Neuronal stem cell (in vitro differentiated cells): ENCODE data around the gene PCSK5.

Source experiments
- DNase-seq: peaks from one replicate; pipeline ENCODE4 v3.0.0-alpha.2; 2013; ENCODE audit warnings: low spot score
- H2AFZ ChIP-seq: one replicate; pipeline ENCODE4 v1.6.1; 2013; ENCODE audit warnings: mild to moderate bottlenecking, low read length, inconsistent platforms
- H2AK5ac ChIP-seq: 2 replicates; pipeline ENCODE4 v1.6.1; 2013; ENCODE audit warnings: low read depth, mild to moderate bottlenecking, inconsistent platforms, low read length, moderate library complexity, mixed read lengths
- H2BK120ac ChIP-seq: 2 replicates; pipeline ENCODE4 v1.6.1; 2013; ENCODE audit warnings: low read depth, mild to moderate bottlenecking, inconsistent platforms, low read length, moderate library complexity, mixed read lengths
- H2BK12ac ChIP-seq: one replicate; pipeline ENCODE4 v1.6.1; 2013; ENCODE audit warnings: low read length, inconsistent platforms
- H2BK15ac ChIP-seq: 2 replicates; pipeline ENCODE4 v1.6.1; 2013; ENCODE audit warnings: mild to moderate bottlenecking, low read length, inconsistent platforms, mixed read lengths
- H2BK5ac ChIP-seq: one replicate; pipeline ENCODE4 v1.6.1; 2013; ENCODE audit warnings: inconsistent platforms, mild to moderate bottlenecking, low read length, moderate library complexity
- H3K14ac ChIP-seq: one replicate; pipeline ENCODE4 v1.6.1; 2013; ENCODE audit warnings: low read length, inconsistent platforms
- H3K18ac ChIP-seq: 2 replicates; pipeline ENCODE4 v1.6.1; 2013; ENCODE audit warnings: low read length, inconsistent platforms
- H3K23ac ChIP-seq: 2 replicates; pipeline ENCODE4 v1.6.1; 2013; ENCODE audit warnings: low read depth, mild to moderate bottlenecking, mixed read lengths, low read length, inconsistent platforms; ENCODE audit not compliant: poor library complexity
- H3K27ac ChIP-seq: replicated peaks from 3 replicates; pipeline ENCODE4 v1.5.1; 2013; ENCODE audit warnings: low read length, inconsistent platforms
- H3K27me3 ChIP-seq, 3 experiments: 2 replicates each; pipeline ENCODE4 v1.6.1; 2013; ENCODE audit warnings: low read length in 3 of 3, mild to moderate bottlenecking in 2 of 3, inconsistent platforms in 1 of 3, low read depth in 1 of 3, mixed read lengths in 1 of 3, moderate library complexity in 1 of 3; ENCODE audit not compliant: control insufficient read depth in 3 of 3, insufficient read depth in 3 of 3
- H3K36me3 ChIP-seq, 2 donors: replicated peaks in 1 of 2; 2 replicates each; pipeline ENCODE4 v1.6.1; 2013; ENCODE audit warnings: low read length in 2 of 2; ENCODE audit not compliant: control insufficient read depth in 2 of 2, insufficient read depth in 2 of 2
- H3K4ac ChIP-seq: 2 replicates; pipeline ENCODE4 v1.6.1; 2013; ENCODE audit warnings: inconsistent platforms, mild to moderate bottlenecking, low read length, moderate library complexity
- H3K4me1 ChIP-seq, 2 donors: 1 replicate in 1 of 2; 2 replicates in 1 of 2; pipeline ENCODE4 v1.6.1; 2013; ENCODE audit warnings: low read length in 2 of 2, low read depth in 1 of 2; ENCODE audit not compliant: control insufficient read depth in 2 of 2, insufficient read depth in 1 of 2
- H3K4me2 ChIP-seq: one replicate; pipeline ENCODE4 v1.6.1; 2013; ENCODE audit warnings: mild to moderate bottlenecking, low read length, inconsistent platforms; ENCODE audit not compliant: insufficient read depth, poor library complexity, severe bottlenecking
- H3K4me3 ChIP-seq, 2 donors: 2 replicates each; pipeline ENCODE4 v1.5.1; 2013; ENCODE audit warnings: low read length in 2 of 2, mild to moderate bottlenecking in 2 of 2, inconsistent platforms in 1 of 2, moderate library complexity in 1 of 2
- H3K79me1 ChIP-seq: one replicate; pipeline ENCODE4 v1.6.1; 2013; ENCODE audit warnings: low read depth, mild to moderate bottlenecking, inconsistent platforms, low read length, moderate library complexity
- H3K9ac ChIP-seq: one replicate; pipeline ENCODE4 v1.6.1; 2013; ENCODE audit warnings: mild to moderate bottlenecking, low read depth, low read length, inconsistent platforms; ENCODE audit not compliant: poor library complexity
- H3K9me3 ChIP-seq, 2 donors: replicated peaks in 1 of 2; 2 replicates each; pipeline versions ENCODE3 to v1.6.1; 2013; ENCODE audit warnings: low read length in 2 of 2, mild to moderate bottlenecking in 2 of 2, inconsistent platforms in 1 of 2, low read depth in 1 of 2, mixed read lengths in 1 of 2, moderate library complexity in 1 of 2; ENCODE audit not compliant: control insufficient read depth in 2 of 2, insufficient read depth in 1 of 2
- H4K8ac ChIP-seq: one replicate; pipeline ENCODE4 v1.6.1; 2013; ENCODE audit warnings: low read depth, mild to moderate bottlenecking, inconsistent platforms, low read length, moderate library complexity
- H4K91ac ChIP-seq: one replicate; pipeline ENCODE4 v1.6.1; 2013; ENCODE audit warnings: low read length, low read depth, mild to moderate bottlenecking, inconsistent platforms; ENCODE audit not compliant: poor library complexity
- WGBS, 2 donors: extraction: QIAGEN DNeasy Blood & Tissue Kit; methylation state at CpG; one replicate each; pipeline ENCODE4 v1.1.7; 2013; ENCODE audit warnings: missing lambda C conversion rate in 2 of 2, mixed read lengths in 1 of 2; ENCODE audit not compliant: insufficient read length in 2 of 2, insufficient replicate concordance in 1 of 2; ENCODE audit errors: extremely low coverage in 2 of 2; 5-methylcytosine and 5-hydroxymethylcytosine counted together

Gene PCSK5

DNA sequence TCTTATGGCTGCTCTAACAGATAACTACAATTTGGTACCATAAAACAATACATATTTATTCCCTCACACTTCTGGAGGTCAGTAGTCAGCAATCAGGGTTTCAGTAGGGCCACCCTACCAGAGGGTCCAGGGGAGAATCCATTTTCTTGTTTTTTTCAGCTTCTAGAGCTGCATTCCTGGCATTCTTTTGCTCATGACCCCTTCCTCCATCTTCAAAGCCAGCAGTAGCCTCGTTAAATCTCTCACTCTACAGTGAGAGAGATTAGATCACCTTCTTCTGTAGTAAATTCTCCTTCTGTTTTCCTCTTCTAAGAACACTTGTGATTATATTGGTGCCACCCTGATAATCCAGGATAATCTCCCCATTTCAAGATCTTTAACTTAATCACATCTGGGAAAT lies 316.3 kb downstream of the PCSK5 start:
- Histone ChIP-seq H3K9me3 (peaks cover 0 to 2% of the 10 kb centered on the region in 2 donors), H3K4ac (no peak overlapping the region), H3K23ac (no peak overlapping the region), H3K9ac (no peak overlapping the region), H2BK15ac (no peak overlapping the region), H3K14ac (no peak overlapping the region), H3K27ac (no peak overlapping the region), H4K91ac (no peak overlapping the region), H3K79me1 (no peaks in the 10 kb centered on the region), H2AK5ac (no peak overlapping the region), H3K4me2 (no peak overlapping the region), H3K27me3 (no peaks in the 10 kb centered on the region), H2BK5ac (no peak overlapping the region), H2AFZ (peak overlapping the region; percentile 25), H2BK12ac (no peak overlapping the region), H3K4me1 (peaks cover 3 to 8% of the 10 kb centered on the region in 2 donors), H2BK120ac (no peak overlapping the region), H3K4me3 (no peak overlapping the region), H3K18ac (no peak overlapping the region), H3K36me3 (no peaks in the 10 kb centered on the region), H4K8ac (no peak overlapping the region)
- no peak for DNase-seq
- WGBS, 2 donors: no CpG with 5 or more reads among the region's 1 CpG

DNA sequence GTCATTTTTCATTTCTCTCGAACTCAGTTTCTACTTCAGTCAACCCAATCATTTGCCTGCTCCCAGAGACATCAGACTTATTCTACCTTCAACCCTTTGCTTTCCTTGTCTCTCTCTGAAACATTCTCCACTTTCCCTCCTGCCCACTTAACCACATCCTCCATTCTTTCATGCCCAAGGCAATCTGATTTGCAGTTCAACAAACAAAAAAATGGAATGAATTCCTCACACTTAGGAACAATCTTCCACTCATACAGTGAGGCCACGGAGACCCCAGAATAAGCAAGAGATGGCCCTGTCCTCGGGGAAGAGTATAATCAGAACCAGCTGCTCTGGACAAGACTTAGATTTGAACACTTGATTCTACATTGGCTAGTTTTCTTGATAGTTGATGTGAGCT lies 323.3 kb downstream of the PCSK5 start:
- no peak overlapping the region for H3K4ac ChIP-seq
- H3K4me3 ChIP-seq: no peak overlapping the region
- no peak overlapping the region for H2BK5ac ChIP-seq
- no peak overlapping the region for H4K91ac ChIP-seq
- H3K79me1 ChIP-seq: no peaks in the 10 kb centered on the region
- no peaks in the 10 kb centered on the region for H3K36me3 ChIP-seq
- no peak overlapping the region for H3K27ac ChIP-seq
- H2BK15ac ChIP-seq: no peak overlapping the region
- no peak overlapping the region for H3K23ac ChIP-seq
- DNase-seq: no peak
- H3K9ac ChIP-seq: no peak overlapping the region
- peaks cover 6 to 16% of the 10 kb centered on the region in 2 donors for H3K4me1 ChIP-seq
- no peaks in the 10 kb centered on the region for H3K9me3 ChIP-seq
- no peak overlapping the region for H3K14ac ChIP-seq
- no peak overlapping the region for H3K18ac ChIP-seq
- no CpG with 5 or more reads among the region's 3 CpGs for WGBS, 2 donors
- no peak overlapping the region for H2AK5ac ChIP-seq
- H2AFZ ChIP-seq: no peak overlapping the region
- no peak overlapping the region for H2BK12ac ChIP-seq
- no peak overlapping the region for H4K8ac ChIP-seq
- H3K27me3 ChIP-seq: no peaks in the 10 kb centered on the region
- H2BK120ac ChIP-seq: no peak overlapping the region
- no peak overlapping the region for H3K4me2 ChIP-seq

DNA sequence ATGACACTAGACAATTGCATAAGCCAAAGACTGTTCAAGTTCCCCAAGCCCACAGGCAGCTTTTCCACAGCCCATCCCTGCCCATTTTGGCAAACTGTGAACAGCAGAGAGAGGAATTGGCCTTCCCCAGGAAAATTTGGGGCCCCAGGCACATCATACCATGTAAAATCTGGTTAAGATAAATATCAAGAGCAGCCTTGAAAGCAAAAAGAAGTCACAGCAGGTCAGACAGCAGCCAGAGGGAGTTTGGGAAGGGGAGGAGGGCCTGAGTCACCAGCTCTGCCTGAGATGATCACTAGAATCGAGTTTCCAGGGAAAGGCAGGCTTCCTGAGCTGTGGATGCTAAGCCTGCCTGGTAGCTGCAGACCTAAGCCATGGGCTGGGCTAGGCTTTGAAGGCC lies 324.6 kb downstream of the PCSK5 start:
- H3K18ac ChIP-seq: no peak overlapping the region
- no peaks in the 10 kb centered on the region for H3K9me3 ChIP-seq
- H3K23ac ChIP-seq: no peak overlapping the region
- H3K4me2 ChIP-seq: no peak overlapping the region
- H4K8ac ChIP-seq: no peak overlapping the region
- H2BK12ac ChIP-seq: no peak overlapping the region
- H2AFZ ChIP-seq: peak overlapping the region; percentile 33
- H3K27me3 ChIP-seq: no peaks in the 10 kb centered on the region
- no peaks in the 10 kb centered on the region for H3K79me1 ChIP-seq
- no peaks in the 10 kb centered on the region for H3K36me3 ChIP-seq
- H4K91ac ChIP-seq: no peak overlapping the region
- no peak overlapping the region for H3K9ac ChIP-seq
- H2BK15ac ChIP-seq: no peak overlapping the region
- no CpG with 5 or more reads among the region's 1 CpG for WGBS, 2 donors
- peaks cover 14 to 16% of the 10 kb centered on the region in 2 donors for H3K4me1 ChIP-seq
- H3K4ac ChIP-seq: no peak overlapping the region
- DNase-seq: no peak
- H3K14ac ChIP-seq: no peak overlapping the region
- no peak overlapping the region for H2AK5ac ChIP-seq
- no peak overlapping the region for H3K4me3 ChIP-seq
- no peak overlapping the region for H3K27ac ChIP-seq
- no peak overlapping the region for H2BK120ac ChIP-seq
- no peak overlapping the region for H2BK5ac ChIP-seq

DNA sequence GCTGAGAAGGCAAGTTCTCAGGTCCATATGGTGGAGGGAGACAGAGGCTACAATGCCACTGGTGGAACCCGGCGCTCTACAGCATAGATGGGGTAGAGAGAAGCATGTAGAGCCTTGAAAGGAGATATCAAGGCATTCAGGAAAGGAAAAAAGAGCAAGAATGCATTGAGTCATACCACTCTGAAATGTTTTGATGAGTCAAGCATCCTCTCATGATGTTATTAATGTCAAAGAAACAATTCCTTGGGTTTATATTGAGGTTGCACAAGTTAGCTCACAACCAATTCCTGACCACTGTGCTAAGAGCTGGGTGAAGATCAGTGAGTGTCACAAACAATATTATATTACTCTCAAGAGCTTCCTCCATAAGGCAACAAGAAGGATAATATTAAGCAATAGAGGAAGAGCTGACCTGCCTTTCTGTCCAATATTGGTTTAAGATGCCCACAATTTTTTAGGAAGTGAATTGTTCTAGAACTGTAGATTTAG lies 325.7 kb downstream of the PCSK5 start:
- WGBS, 2 donors: no CpG with 5 or more reads among the region's 2 CpGs
- DNase-seq: no peak
- no peak overlapping the region for H2AK5ac ChIP-seq
- H2AFZ ChIP-seq: no peak overlapping the region
- no peaks in the 10 kb centered on the region for H3K79me1 ChIP-seq
- no peak overlapping the region for H3K4me2 ChIP-seq
- peak overlapping the region; percentile 5 for H3K18ac ChIP-seq
- H3K27me3 ChIP-seq: no peaks in the 10 kb centered on the region
- H3K36me3 ChIP-seq: no peaks in the 10 kb centered on the region
- H3K4ac ChIP-seq: no peak overlapping the region
- no peak overlapping the region for H3K23ac ChIP-seq
- no peak overlapping the region for H4K91ac ChIP-seq
- no peak overlapping the region for H2BK15ac ChIP-seq
- H2BK120ac ChIP-seq: no peak overlapping the region
- no peak overlapping the region for H2BK12ac ChIP-seq
- H3K9ac ChIP-seq: no peak overlapping the region
- peaks cover 14 to 16% of the 10 kb centered on the region in 2 donors for H3K4me1 ChIP-seq
- H3K9me3 ChIP-seq: no peaks in the 10 kb centered on the region
- H3K4me3 ChIP-seq: no peak overlapping the region
- no peak overlapping the region for H3K14ac ChIP-seq
- H3K27ac ChIP-seq: no peak overlapping the region
- H4K8ac ChIP-seq: no peak overlapping the region
- H2BK5ac ChIP-seq: no peak overlapping the region
